Breast epithelium (tissue), 3 donors: ENCODE data around the gene BCAS3.

Experiments used
- POLR2A ChIP-seq: fragments of 450-650 bp; IDR thresholded peaks from one replicate; pipeline ENCODE4 v1.6.1; 2016; ENCODE audit warnings: antibody characterized with exemption, mild to moderate bottlenecking, moderate library complexity
- POLR2AphosphoS5 ChIP-seq, 3 donors: sonication (generic); formaldehyde crosslinking; IDR thresholded peaks; one replicate each; pipeline ENCODE4 v1.6.1; 2017; ENCODE audit warnings: antibody characterized with exemption in 3 of 3
- TF ChIP-seq, protein P1 (sequence below), 3 donors: fragments of 450-650 bp; IDR thresholded peaks; one replicate each; pipeline ENCODE4 v1.5.1; 2016 to 2017; ENCODE audit warnings: antibody characterized with exemption in 3 of 3, mild to moderate bottlenecking in 3 of 3, moderate library complexity in 3 of 3

DNA sequence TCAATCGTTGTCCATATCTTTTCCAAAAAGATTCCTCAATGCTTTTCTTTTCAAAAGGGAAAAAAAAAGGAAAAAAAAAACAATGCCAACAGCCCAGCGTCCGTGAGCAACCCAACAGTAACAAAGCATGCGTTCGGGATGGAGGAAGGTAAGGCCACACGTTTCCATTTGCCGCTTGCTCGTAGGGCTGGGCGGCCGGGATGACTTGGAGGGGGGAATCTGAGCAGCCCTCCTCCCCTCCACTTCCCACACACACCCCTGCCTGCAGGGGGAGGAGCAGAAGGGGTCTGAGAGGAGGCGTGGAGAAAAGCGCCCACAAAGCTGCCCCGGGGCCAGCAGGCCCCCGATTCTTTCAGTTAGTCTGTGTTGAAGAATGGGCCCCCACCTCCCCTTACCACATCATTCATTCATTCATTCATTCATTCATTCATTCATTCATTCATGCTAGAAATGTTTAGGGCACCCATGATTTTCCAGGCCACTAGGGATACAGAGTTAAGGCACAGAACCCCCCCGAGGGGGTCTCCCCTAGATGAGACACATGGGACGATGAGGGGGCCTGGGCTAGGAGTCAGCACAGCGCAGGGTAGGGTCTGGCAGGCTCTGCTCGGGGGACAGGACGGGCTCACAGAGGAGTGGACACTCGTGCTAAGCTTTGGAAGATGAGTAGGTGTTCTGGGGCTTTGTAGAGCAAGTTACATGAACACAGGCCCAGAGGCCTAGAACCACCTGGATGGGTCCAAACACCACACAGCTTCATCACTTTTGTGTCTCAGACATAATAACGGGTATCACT, 711.1 kb downstream of the BCAS3 start:
- TF ChIP-seq, protein P1, sequence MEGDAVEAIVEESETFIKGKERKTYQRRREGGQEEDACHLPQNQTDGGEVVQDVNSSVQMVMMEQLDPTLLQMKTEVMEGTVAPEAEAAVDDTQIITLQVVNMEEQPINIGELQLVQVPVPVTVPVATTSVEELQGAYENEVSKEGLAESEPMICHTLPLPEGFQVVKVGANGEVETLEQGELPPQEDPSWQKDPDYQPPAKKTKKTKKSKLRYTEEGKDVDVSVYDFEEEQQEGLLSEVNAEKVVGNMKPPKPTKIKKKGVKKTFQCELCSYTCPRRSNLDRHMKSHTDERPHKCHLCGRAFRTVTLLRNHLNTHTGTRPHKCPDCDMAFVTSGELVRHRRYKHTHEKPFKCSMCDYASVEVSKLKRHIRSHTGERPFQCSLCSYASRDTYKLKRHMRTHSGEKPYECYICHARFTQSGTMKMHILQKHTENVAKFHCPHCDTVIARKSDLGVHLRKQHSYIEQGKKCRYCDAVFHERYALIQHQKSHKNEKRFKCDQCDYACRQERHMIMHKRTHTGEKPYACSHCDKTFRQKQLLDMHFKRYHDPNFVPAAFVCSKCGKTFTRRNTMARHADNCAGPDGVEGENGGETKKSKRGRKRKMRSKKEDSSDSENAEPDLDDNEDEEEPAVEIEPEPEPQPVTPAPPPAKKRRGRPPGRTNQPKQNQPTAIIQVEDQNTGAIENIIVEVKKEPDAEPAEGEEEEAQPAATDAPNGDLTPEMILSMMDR (IDR thresholded peaks at IDR 0.05): no peak
- TF ChIP-seq POLR2AphosphoS5 (IDR thresholded peaks at IDR 0.05): no peak
- TF ChIP-seq POLR2A: no peak
